AG08395 (cell line): ENCODE data around the gene TRAF3IP3.

Experiments
- DNase-seq: peaks from one replicate; pipeline ENCODE4 v3.0.0; 2012; ENCODE audit warnings: mixed read lengths, low spot score

The TRAF3IP3 gene

DNA sequence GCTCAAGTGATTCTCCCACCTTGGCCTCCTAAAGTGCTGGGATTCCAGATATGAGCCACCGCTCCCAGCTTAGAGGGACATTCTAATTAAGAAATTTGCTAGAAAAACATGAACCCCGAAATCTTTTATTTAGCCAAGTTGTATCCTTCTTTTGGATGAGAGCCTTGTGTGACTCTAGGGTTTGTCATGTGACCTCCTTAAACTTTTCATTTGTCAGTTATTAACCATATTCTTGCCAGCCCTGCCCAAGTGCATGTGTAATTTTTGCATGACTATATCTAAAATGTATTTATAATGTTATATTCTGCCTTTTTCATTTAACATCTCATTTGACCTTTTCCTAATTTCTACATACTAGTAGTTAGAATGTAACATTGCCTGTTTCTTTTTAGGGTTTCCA lies 73.9 kb downstream of the TRAF3IP3 start:
- no peak for DNase-seq

DNA sequence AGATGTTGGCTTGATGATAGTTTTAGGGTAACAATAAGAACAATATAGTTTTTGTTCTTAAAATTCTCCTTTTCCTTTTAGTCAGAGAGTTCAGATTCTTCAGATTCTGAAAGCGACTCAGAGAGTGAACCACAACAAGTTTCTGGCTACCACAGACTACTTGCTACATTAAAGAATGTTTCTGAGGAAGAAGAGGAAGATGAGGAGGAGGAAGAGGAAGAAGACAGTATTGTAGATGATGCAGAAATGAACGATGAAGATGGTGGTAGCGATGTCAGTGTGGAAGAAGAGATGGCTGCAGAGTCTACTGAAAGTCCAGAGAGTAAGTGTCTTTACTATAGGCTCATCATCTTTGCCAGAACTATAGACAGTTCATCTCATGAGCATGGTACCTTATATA lies 74.9 kb downstream of the TRAF3IP3 start:
- no peak for DNase-seq

GRCh38 chr1:209831615-209832014 lies 75.8 kb downstream of the TRAF3IP3 start:
- peak; percentile 57 for DNase-seq
